Progenitor cell of endocrine pancreas (in vitro differentiated cells): Measurements from ENCODE around the gene THADA. TPM values are rescaled to one million over a fixed set of nuclear protein-coding genes. Genes with fewer than 3 reads are reported as not detected.

Experiments used
- DNase-seq: peaks from one replicate; pipeline ENCODE4 v3.0.0; 2021; ENCODE audit warnings: low spot score; ENCODE audit not compliant: unreplicated experiment
- H3K27ac Mint-ChIP-seq: 2 replicates; pipeline ENCODE4 v1.8.0; 2021; ENCODE audit warnings: mild to moderate bottlenecking, moderate library complexity, mixed read lengths
- H3K27me3 Mint-ChIP-seq: 2 replicates; pipeline ENCODE4 v1.8.0; 2021; ENCODE audit warnings: mixed read lengths
- H3K36me3 Mint-ChIP-seq: 2 replicates; pipeline ENCODE4 v1.8.0; 2022; ENCODE audit warnings: mixed read lengths; ENCODE audit not compliant: insufficient read depth
- H3K4me1 Mint-ChIP-seq: 2 replicates; pipeline ENCODE4 v1.8.0; 2021; ENCODE audit warnings: low read depth, mixed read lengths
- H3K4me3 Mint-ChIP-seq: 2 replicates; pipeline ENCODE4 v1.8.0; 2021; ENCODE audit warnings: low read depth, mild to moderate bottlenecking, moderate library complexity, mixed read lengths
- H3K9me3 Mint-ChIP-seq: 2 replicates; pipeline ENCODE4 v1.8.0; 2021; ENCODE audit warnings: low read depth, mixed read lengths
- long read RNA-seq: library from polyadenylated mRNA; unstranded; transcript quantifications from one replicate; pipeline ENCODE4 v2.0.0, GENCODE V29; 2020
- total RNA-seq: library from RNA; stranded (reverse); gene quantifications from 2 replicates; pipeline ENCODE4 v1.2.1, GENCODE V29; 2021
- TF ChIP-seq, protein P1 (sequence below): fragments of 200-600 bp; sonication (generic); IDR thresholded peaks from one replicate; pipeline ENCODE4 v1.5.0; 2021; ENCODE audit warnings: antibody characterized with exemption, mild to moderate bottlenecking; ENCODE audit not compliant: unreplicated experiment

THADA gene, protein sequence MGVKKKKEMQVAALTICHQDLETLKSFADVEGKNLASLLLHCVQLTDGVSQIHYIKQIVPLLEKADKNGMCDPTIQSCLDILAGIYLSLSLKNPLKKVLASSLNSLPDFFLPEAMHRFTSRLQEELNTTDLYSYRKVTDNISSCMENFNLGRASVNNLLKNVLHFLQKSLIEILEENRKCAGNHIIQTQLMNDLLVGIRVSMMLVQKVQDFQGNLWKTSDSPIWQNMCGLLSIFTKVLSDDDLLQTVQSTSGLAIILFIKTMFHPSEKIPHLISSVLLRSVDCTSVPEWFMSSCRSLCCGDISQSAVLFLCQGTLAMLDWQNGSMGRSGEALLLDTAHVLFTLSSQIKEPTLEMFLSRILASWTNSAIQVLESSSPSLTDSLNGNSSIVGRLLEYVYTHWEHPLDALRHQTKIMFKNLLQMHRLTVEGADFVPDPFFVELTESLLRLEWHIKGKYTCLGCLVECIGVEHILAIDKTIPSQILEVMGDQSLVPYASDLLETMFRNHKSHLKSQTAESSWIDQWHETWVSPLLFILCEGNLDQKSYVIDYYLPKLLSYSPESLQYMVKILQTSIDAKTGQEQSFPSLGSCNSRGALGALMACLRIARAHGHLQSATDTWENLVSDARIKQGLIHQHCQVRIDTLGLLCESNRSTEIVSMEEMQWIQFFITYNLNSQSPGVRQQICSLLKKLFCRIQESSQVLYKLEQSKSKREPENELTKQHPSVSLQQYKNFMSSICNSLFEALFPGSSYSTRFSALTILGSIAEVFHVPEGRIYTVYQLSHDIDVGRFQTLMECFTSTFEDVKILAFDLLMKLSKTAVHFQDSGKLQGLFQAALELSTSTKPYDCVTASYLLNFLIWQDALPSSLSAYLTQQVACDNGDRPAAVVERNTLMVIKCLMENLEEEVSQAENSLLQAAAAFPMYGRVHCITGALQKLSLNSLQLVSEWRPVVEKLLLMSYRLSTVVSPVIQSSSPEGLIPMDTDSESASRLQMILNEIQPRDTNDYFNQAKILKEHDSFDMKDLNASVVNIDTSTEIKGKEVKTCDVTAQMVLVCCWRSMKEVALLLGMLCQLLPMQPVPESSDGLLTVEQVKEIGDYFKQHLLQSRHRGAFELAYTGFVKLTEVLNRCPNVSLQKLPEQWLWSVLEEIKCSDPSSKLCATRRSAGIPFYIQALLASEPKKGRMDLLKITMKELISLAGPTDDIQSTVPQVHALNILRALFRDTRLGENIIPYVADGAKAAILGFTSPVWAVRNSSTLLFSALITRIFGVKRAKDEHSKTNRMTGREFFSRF (N-terminal part only)
- total RNA-seq = 38.6 and 39.4 TPM in 2 replicates
- long read RNA-seq, partial matches to known transcripts = 24 of 44 reads
- long read RNA-seq, other reads (novel, unspliced or antisense) = 19 of 44 reads

DNA sequence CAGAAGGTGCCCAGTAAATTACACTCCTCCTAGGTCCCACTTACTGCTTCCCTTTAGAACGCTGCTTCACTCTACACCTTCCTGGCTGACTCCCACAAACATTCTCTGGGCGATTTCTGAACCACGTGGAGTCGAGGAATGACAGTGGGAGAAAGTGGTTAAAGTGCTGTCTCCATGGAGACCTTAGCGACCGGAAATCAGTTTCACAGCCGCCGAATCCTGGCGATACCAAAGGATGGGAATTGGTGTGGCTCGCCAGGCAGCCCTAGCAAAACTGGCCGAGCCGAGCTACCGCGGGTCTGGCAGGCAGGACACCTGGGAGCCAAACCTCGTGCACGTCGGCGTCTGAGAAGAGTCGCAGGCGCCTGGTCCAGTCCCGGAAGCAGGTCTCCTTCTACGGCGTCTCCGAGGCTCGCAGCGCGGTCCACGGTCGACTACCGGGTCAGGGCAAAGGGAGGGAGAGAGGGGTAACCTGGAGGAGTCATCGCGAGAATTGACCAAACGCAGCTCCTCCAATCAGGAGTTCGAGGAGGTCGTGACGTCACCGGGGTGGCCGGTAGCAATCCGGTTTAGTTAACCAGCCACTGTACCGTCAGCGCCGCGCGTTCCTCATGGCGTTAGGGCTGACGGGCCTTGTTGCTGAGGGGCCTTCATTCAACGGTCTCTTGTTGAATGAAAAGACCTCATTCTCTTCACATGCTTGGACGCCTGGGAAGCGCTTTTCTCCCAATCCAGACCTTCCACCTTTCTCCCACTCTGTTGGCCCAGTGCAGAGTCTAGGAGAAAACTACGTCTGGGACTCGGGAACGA lies at the start of gene THADA:
THADA (minus strand) TSS at position 436 of the 810 bp plus-strand sequence. CDS start 3,646 bp downstream, outside the sequence.
- peak within 1 kb of the TSS; percentile 89 for H3K4me3 Mint-ChIP-seq
- DNase-seq = peak; percentile 95
- peaks cover 12% of the 10 kb centered on the region for H3K4me1 Mint-ChIP-seq
- no peaks in the 10 kb centered on the region for H3K36me3 Mint-ChIP-seq
- TF ChIP-seq, protein P1, sequence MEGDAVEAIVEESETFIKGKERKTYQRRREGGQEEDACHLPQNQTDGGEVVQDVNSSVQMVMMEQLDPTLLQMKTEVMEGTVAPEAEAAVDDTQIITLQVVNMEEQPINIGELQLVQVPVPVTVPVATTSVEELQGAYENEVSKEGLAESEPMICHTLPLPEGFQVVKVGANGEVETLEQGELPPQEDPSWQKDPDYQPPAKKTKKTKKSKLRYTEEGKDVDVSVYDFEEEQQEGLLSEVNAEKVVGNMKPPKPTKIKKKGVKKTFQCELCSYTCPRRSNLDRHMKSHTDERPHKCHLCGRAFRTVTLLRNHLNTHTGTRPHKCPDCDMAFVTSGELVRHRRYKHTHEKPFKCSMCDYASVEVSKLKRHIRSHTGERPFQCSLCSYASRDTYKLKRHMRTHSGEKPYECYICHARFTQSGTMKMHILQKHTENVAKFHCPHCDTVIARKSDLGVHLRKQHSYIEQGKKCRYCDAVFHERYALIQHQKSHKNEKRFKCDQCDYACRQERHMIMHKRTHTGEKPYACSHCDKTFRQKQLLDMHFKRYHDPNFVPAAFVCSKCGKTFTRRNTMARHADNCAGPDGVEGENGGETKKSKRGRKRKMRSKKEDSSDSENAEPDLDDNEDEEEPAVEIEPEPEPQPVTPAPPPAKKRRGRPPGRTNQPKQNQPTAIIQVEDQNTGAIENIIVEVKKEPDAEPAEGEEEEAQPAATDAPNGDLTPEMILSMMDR = no peak
- H3K27ac Mint-ChIP-seq = peak within 1 kb of the TSS; percentile 96
- no peaks in the 10 kb centered on the region for H3K9me3 Mint-ChIP-seq
- H3K27me3 Mint-ChIP-seq = no peaks in the 10 kb centered on the region

DNA sequence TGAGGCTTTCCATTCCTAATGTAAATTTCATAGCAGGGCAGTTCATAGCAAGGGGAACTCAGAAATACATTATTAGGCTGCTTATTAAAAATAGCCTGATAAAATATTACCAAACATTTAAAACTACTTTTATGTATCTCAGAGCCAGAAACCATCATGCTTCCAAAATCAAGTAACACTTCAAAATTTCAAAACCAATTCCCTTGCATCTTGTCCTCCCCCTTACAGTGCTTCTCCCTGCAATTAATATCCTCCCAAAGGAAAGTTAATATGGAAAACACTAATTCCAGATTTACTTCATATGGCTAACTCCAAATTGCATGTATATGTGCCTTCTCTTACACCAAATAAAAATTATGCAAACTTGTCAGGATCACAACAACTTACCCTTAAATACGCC lies 47.8 kb upstream of the THADA start:
- Mint-ChIP-seq H3K36me3 (peaks cover 2% of the 10 kb centered on the region), H3K4me3 (no peak overlapping the region), H3K4me1 (peaks cover 3% of the 10 kb centered on the region), H3K27ac (no peak overlapping the region), H3K27me3 (no peaks in the 10 kb centered on the region), H3K9me3 (peaks cover 3% of the 10 kb centered on the region)
- TF ChIP-seq, protein P1 = no peak
- no peak for DNase-seq

DNA sequence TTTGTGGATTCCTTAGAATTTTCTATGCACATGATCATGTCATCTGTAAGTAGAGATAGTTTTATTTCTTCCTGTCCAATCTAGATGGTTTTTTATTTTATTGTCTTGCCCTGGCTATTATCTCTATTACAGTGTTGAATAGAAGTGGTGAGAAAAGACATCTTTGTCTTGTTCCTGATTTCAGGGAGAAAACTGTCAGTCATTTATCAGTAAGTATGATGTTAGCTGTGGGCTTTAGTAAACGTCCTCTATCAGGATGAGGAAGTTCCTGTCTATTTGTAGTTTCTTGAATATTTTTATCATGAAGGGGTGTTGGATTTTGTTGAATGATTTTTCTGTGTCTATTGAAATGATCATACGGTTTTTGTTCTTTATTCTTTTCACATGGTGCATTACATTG lies 46.5 kb upstream of the THADA start:
- Mint-ChIP-seq H3K27ac (no peak overlapping the region), H3K4me1 (peaks cover 5% of the 10 kb centered on the region), H3K9me3 (peaks cover 3% of the 10 kb centered on the region), H3K36me3 (peaks cover 2% of the 10 kb centered on the region), H3K4me3 (no peak overlapping the region), H3K27me3 (peaks cover 5% of the 10 kb centered on the region)
- DNase-seq = no peak
- TF ChIP-seq, protein P1 = no peak

DNA sequence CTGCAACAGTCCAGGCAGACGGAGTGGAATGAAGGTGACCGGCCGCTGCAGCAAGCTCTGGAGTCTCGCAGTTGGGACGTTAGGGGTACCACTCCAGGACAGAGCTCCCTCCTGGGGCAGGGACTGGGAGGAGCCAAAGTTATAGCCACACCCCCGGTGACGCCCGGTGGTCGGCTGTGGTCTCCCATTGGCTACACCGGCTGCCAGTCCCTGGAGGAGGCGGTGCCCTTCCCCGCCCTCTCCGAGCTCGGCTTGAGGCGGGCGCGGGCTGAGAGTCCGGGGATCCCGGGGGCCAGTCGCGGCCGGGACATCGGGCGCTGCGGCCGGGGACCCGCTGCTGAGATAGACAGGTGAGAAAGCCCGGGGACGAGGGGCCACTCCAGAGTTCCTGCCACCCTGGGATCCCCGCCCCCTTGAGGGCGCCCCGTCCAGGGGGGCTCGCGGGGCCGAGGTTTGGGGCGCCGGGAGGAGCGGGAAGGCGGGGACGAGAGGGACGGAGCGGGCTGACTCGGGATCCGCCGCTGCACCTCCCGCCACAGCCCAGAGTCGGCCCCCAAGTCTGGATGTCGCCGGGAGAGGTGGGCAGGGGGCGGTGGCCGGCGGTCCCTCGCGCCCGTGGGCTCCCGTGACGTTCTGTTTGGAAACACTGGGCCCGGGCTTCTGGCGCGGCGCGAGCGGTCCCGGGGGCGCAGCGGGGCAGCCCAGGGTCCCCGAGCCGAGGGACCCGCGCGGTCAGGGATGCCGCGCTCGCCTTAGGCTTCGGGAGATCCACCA lies 41.4 kb upstream of the THADA start, which contains the start of gene PLEKHH2:
PLEKHH2 (plus strand) TSS at position 231 of the 774 bp plus-strand sequence. CDS start 7,414 bp downstream, outside the sequence.
- Mint-ChIP-seq H3K9me3 (peaks cover 3% of the 10 kb centered on the region), H3K4me1 (peaks cover 31% of the 10 kb centered on the region), H3K27me3 (peaks cover 5% of the 10 kb centered on the region), H3K27ac (peak within 1 kb of the TSS; percentile 85), H3K36me3 (peaks cover 2% of the 10 kb centered on the region), H3K4me3 (peak within 1 kb of the TSS; percentile 78)
- TF ChIP-seq, protein P1 = no peak
- peak; percentile 95 for DNase-seq
